ENCODE results near the gene DEFB114.

Gene DEFB114

GRCh38 chr6:49934770-49935169 lies 29.2 kb downstream of the DEFB114 start:
- Histone ChIP-seq H3K4me3 (ENCODE audit: low read depth, low read length) (no peak overlapping the region), H3K27me3 (ENCODE audit: control insufficient read depth, insufficient read depth, low read length) (no peaks in the 10 kb centered on the region), H3K9me3 (ENCODE audit: control insufficient read depth, insufficient read depth, low read length) (no peaks in the 10 kb centered on the region), H3K9ac (ENCODE audit: low read depth, low read length) (no peak overlapping the region), H3K36me3 (ENCODE audit: control insufficient read depth, insufficient read depth, low read length) (no peaks in the 10 kb centered on the region), H3K4me1 (ENCODE audit: control insufficient read depth, insufficient read depth, low read length) (no peaks in the 10 kb centered on the region)

- no peaks in the 10 kb centered on the region for H3K27me3 ChIP-seq (ENCODE audit: control insufficient read depth, insufficient read depth, low read length)
Measured at GRCh38 chr6:49933526-49933925, 30.4 kb downstream of the DEFB114 start.

GRCh38 chr6:49929340-49929739 lies 34.6 kb downstream of the DEFB114 start:
- no peak overlapping the region for H3K4me3 ChIP-seq (ENCODE audit: low read depth, low read length)
- no peak overlapping the region for H3K9ac ChIP-seq (ENCODE audit: low read depth, low read length)
- H3K4me1 ChIP-seq (ENCODE audit: control insufficient read depth, insufficient read depth, low read length) = no peaks in the 10 kb centered on the region
- H3K9me3 ChIP-seq (ENCODE audit: control insufficient read depth, insufficient read depth, low read length) = no peaks in the 10 kb centered on the region
- no peaks in the 10 kb centered on the region for H3K27me3 ChIP-seq (ENCODE audit: control insufficient read depth, insufficient read depth, low read length)
- H3K36me3 ChIP-seq (ENCODE audit: control insufficient read depth, insufficient read depth, low read length) = no peaks in the 10 kb centered on the region

More at GRCh38 chr6:49933526-49933925, 30.4 kb downstream of the DEFB114 start:
- Histone ChIP-seq H3K4me1 (ENCODE audit: control insufficient read depth, insufficient read depth, low read length) (no peaks in the 10 kb centered on the region), H3K4me3 (ENCODE audit: low read depth, low read length) (no peak overlapping the region), H3K9me3 (ENCODE audit: control insufficient read depth, insufficient read depth, low read length) (no peaks in the 10 kb centered on the region), H3K9ac (ENCODE audit: low read depth, low read length) (no peak overlapping the region), H3K36me3 (ENCODE audit: control insufficient read depth, insufficient read depth, low read length) (no peaks in the 10 kb centered on the region)

- Histone ChIP-seq H3K4me1 (ENCODE audit: control insufficient read depth, insufficient read depth, low read length) (peaks cover 6% of the 10 kb centered on the region), H3K9ac (ENCODE audit: low read depth, low read length) (no peak overlapping the region), H3K4me3 (ENCODE audit: low read depth, low read length) (no peak overlapping the region), H3K36me3 (ENCODE audit: control insufficient read depth, insufficient read depth, low read length) (no peaks in the 10 kb centered on the region), H3K9me3 (ENCODE audit: control insufficient read depth, insufficient read depth, low read length) (no peaks in the 10 kb centered on the region), H3K27me3 (ENCODE audit: control insufficient read depth, insufficient read depth, low read length) (no peaks in the 10 kb centered on the region)
Measured at GRCh38 chr6:49923826-49924225, 40.1 kb downstream of the DEFB114 start.

GRCh38 chr6:49919935-49920644 lies 43.9 kb downstream of the DEFB114 start:
- no peak overlapping the region for H3K4me3 ChIP-seq (ENCODE audit: low read depth, low read length)
- no peaks in the 10 kb centered on the region for H3K27me3 ChIP-seq (ENCODE audit: control insufficient read depth, insufficient read depth, low read length)
- H3K9ac ChIP-seq (ENCODE audit: low read depth, low read length) = no peak overlapping the region
- peaks cover 8% of the 10 kb centered on the region for H3K4me1 ChIP-seq (ENCODE audit: control insufficient read depth, insufficient read depth, low read length)
- H3K36me3 ChIP-seq (ENCODE audit: control insufficient read depth, insufficient read depth, low read length) = no peaks in the 10 kb centered on the region
- no peaks in the 10 kb centered on the region for H3K9me3 ChIP-seq (ENCODE audit: control insufficient read depth, insufficient read depth, low read length)

- H3K9me3 ChIP-seq (ENCODE audit: control insufficient read depth, insufficient read depth, low read length) = no peaks in the 10 kb centered on the region
- no peaks in the 10 kb centered on the region for H3K27me3 ChIP-seq (ENCODE audit: control insufficient read depth, insufficient read depth, low read length)
- peaks cover 15% of the 10 kb centered on the region for H3K4me1 ChIP-seq (ENCODE audit: control insufficient read depth, insufficient read depth, low read length)
- H3K9ac ChIP-seq (ENCODE audit: low read depth, low read length) = no peak overlapping the region
- no peaks in the 10 kb centered on the region for H3K36me3 ChIP-seq (ENCODE audit: control insufficient read depth, insufficient read depth, low read length)
- no peak overlapping the region for H3K4me3 ChIP-seq (ENCODE audit: low read depth, low read length)
Measured at GRCh38 chr6:49919261-49919660, 44.7 kb downstream of the DEFB114 start.

- H3K27me3 ChIP-seq (ENCODE audit: control insufficient read depth, insufficient read depth, low read length) = no peaks in the 10 kb centered on the region
- H3K9me3 ChIP-seq (ENCODE audit: control insufficient read depth, insufficient read depth, low read length) = no peaks in the 10 kb centered on the region
- H3K9ac ChIP-seq (ENCODE audit: low read depth, low read length) = no peak overlapping the region
- H3K4me3 ChIP-seq (ENCODE audit: low read depth, low read length) = no peak overlapping the region
- no peaks in the 10 kb centered on the region for H3K36me3 ChIP-seq (ENCODE audit: control insufficient read depth, insufficient read depth, low read length)
- peaks cover 18% of the 10 kb centered on the region for H3K4me1 ChIP-seq (ENCODE audit: control insufficient read depth, insufficient read depth, low read length)
Measured at GRCh38 chr6:49918787-49919186, 45.2 kb downstream of the DEFB114 start.

- no peak overlapping the region for H3K9ac ChIP-seq (ENCODE audit: low read depth, low read length)
- peaks cover 49% of the 10 kb centered on the region for H3K4me1 ChIP-seq (ENCODE audit: control insufficient read depth, insufficient read depth, low read length)
Measured at GRCh38 chr6:49915035-49915434, 48.9 kb downstream of the DEFB114 start.

GRCh38 chr6:49913636-49914375 lies 50.2 kb downstream of the DEFB114 start:
- Histone ChIP-seq H3K27me3 (ENCODE audit: control insufficient read depth, insufficient read depth, low read length) (no peaks in the 10 kb centered on the region), H3K9ac (ENCODE audit: low read depth, low read length) (no peak overlapping the region), H3K4me3 (ENCODE audit: low read depth, low read length) (no peak overlapping the region), H3K4me1 (ENCODE audit: control insufficient read depth, insufficient read depth, low read length) (peaks cover 50% of the 10 kb centered on the region), H3K36me3 (ENCODE audit: control insufficient read depth, insufficient read depth, low read length) (no peaks in the 10 kb centered on the region), H3K9me3 (ENCODE audit: control insufficient read depth, insufficient read depth, low read length) (no peaks in the 10 kb centered on the region)

More at GRCh38 chr6:49915035-49915434, 48.9 kb downstream of the DEFB114 start:
- no peaks in the 10 kb centered on the region for H3K27me3 ChIP-seq (ENCODE audit: control insufficient read depth, insufficient read depth, low read length)
- H3K36me3 ChIP-seq (ENCODE audit: control insufficient read depth, insufficient read depth, low read length) = no peaks in the 10 kb centered on the region
- no peak overlapping the region for H3K4me3 ChIP-seq (ENCODE audit: low read depth, low read length)
- no peaks in the 10 kb centered on the region for H3K9me3 ChIP-seq (ENCODE audit: control insufficient read depth, insufficient read depth, low read length)

- no peaks in the 10 kb centered on the region for H3K36me3 ChIP-seq (ENCODE audit: control insufficient read depth, insufficient read depth, low read length)
- peaks cover 48% of the 10 kb centered on the region for H3K4me1 ChIP-seq (ENCODE audit: control insufficient read depth, insufficient read depth, low read length)
- no peak overlapping the region for H3K4me3 ChIP-seq (ENCODE audit: low read depth, low read length)
- H3K9me3 ChIP-seq (ENCODE audit: control insufficient read depth, insufficient read depth, low read length) = no peaks in the 10 kb centered on the region
- H3K9ac ChIP-seq (ENCODE audit: low read depth, low read length) = no peak overlapping the region
- H3K27me3 ChIP-seq (ENCODE audit: control insufficient read depth, insufficient read depth, low read length) = no peaks in the 10 kb centered on the region
Measured at GRCh38 chr6:49912196-49912595, 51.8 kb downstream of the DEFB114 start.

GRCh38 chr6:49911252-49911651 lies 52.7 kb downstream of the DEFB114 start:
- H3K27me3 ChIP-seq (ENCODE audit: control insufficient read depth, insufficient read depth, low read length) = no peaks in the 10 kb centered on the region
- no peak overlapping the region for H3K4me3 ChIP-seq (ENCODE audit: low read depth, low read length)
- H3K9me3 ChIP-seq (ENCODE audit: control insufficient read depth, insufficient read depth, low read length) = no peaks in the 10 kb centered on the region
- peaks cover 48% of the 10 kb centered on the region for H3K4me1 ChIP-seq (ENCODE audit: control insufficient read depth, insufficient read depth, low read length)
- no peaks in the 10 kb centered on the region for H3K36me3 ChIP-seq (ENCODE audit: control insufficient read depth, insufficient read depth, low read length)
- no peak overlapping the region for H3K9ac ChIP-seq (ENCODE audit: low read depth, low read length)

Measured in iPS-15b (cell line).